MCF 10A (cell line): ENCODE data around the gene GRIP1. TPM values are rescaled to one million over a fixed set of nuclear protein-coding genes. Genes with fewer than 3 reads are reported as not detected.

Source experiments
- BruUV-seq: library from RNA; stranded (reverse); fragments of 400-500 nt; replicated peaks from 2 replicates; lab custom pipeline; 2021; lab: Mats Ljungman, UMichigan
- CTCF ChIA-PET: fragments of 300-600 bp; sonication (Branson Sonifier 250); formaldehyde crosslinking; extraction: SDS; loops from one replicate; lab custom pipeline; 2021; ENCODE audit warnings: antibody characterized with exemption, inconsistent platforms; lab: Yijun Ruan, JAX
- POLR2A ChIA-PET: fragments of 300-600, 350-650 bp; sonication (Branson Sonifier 250); formaldehyde crosslinking; extraction: SDS; loops from one replicate; lab custom pipeline; 2020; ENCODE audit warnings: antibody characterized with exemption, inconsistent platforms; lab: Yijun Ruan, JAX
- DNase-seq: peaks from one replicate; pipeline ENCODE4 v3.0.0-alpha.2; 2018; ENCODE audit not compliant: unreplicated experiment
- H3K27ac Mint-ChIP-seq: one replicate; pipeline ENCODE4 v1.8.0; 2022; ENCODE audit warnings: mild to moderate bottlenecking, low read depth, mixed read lengths; ENCODE audit not compliant: unreplicated experiment
- H3K27me3 Mint-ChIP-seq: one replicate; pipeline ENCODE4 v1.8.0; 2022; ENCODE audit warnings: mixed read lengths; ENCODE audit not compliant: insufficient read depth, unreplicated experiment
- H3K36me3 Mint-ChIP-seq: one replicate; pipeline ENCODE4 v1.8.0; 2022; ENCODE audit warnings: mild to moderate bottlenecking, moderate library complexity, mixed read lengths; ENCODE audit not compliant: insufficient read depth, unreplicated experiment
- H3K4me1 Mint-ChIP-seq: one replicate; pipeline ENCODE4 v1.8.0; 2022; ENCODE audit warnings: mixed read lengths; ENCODE audit not compliant: insufficient read depth, unreplicated experiment
- H3K4me3 Mint-ChIP-seq: one replicate; pipeline ENCODE4 v1.8.0; 2022; ENCODE audit warnings: mild to moderate bottlenecking, moderate library complexity, mixed read lengths; ENCODE audit not compliant: unreplicated experiment
- H3K9me3 Mint-ChIP-seq: one replicate; pipeline ENCODE4 v1.8.0; 2022; ENCODE audit warnings: mixed read lengths; ENCODE audit not compliant: unreplicated experiment
- CTCF ChIP-seq: fragments of 200-600 bp; IDR thresholded peaks from one replicate; pipeline ENCODE4 v1.8.0; 2022; ENCODE audit warnings: antibody characterized with exemption, mild to moderate bottlenecking; ENCODE audit not compliant: unreplicated experiment
- intact Hi-C: fragments of 100-400 bp; cut with micrococcal nuclease; formaldehyde crosslinking; loops from 2 replicates; pipeline ENCODE4 v1.14.1; 2022
- total RNA-seq: library from RNA; stranded (reverse); gene quantifications from 2 replicates; pipeline ENCODE4 v1.2.3, GENCODE V29; 2022

Gene GRIP1
- total RNA-seq, 1 experiment from 2014 or later: 8.2 TPM

GRCh38 chr12:66552716-66553115, 126.2 kb downstream of the GRIP1 start:
- H3K9me3 Mint-ChIP-seq: no peaks in the 10 kb centered on the region
- H3K36me3 Mint-ChIP-seq: no peaks in the 10 kb centered on the region
- H3K27me3 Mint-ChIP-seq: no peaks in the 10 kb centered on the region
- ChIA-PET POLR2A (no interaction called here), CTCF (interaction anchor here (0.6 to 1.0 kb wide), 2 partner anchors 140 to 147 kb away, joined by 4 read pairs; no protein-coding TSS in a partner anchor)
- H3K27ac Mint-ChIP-seq: no peak overlapping the region
- BruUV-seq: no TSS peak
- H3K4me1 Mint-ChIP-seq: no peaks in the 10 kb centered on the region
- no peak for DNase-seq
- H3K4me3 Mint-ChIP-seq: no peak overlapping the region
- intact Hi-C loops: loop anchor here (10.0 kb wide), 1 partner anchor 278 kb away; no protein-coding TSS in a partner anchor
- TF ChIP-seq CTCF: no peak

- H3K27me3 Mint-ChIP-seq: no peaks in the 10 kb centered on the region
- H3K4me3 Mint-ChIP-seq: no peak overlapping the region
- TF ChIP-seq CTCF: no peak
- H3K36me3 Mint-ChIP-seq: no peaks in the 10 kb centered on the region
- intact Hi-C loops: loop anchor here (10.0 kb wide), 1 partner anchor 276 kb away; no protein-coding TSS in a partner anchor
- H3K9me3 Mint-ChIP-seq: no peaks in the 10 kb centered on the region
- POLR2A ChIA-PET: no interaction called here
- CTCF ChIA-PET: interaction anchor here (0.7 kb wide), 1 partner anchor 83 kb away, joined by 6 read pairs; no protein-coding TSS in a partner anchor
- no peak overlapping the region for H3K27ac Mint-ChIP-seq
- no peaks in the 10 kb centered on the region for H3K4me1 Mint-ChIP-seq
- DNase-seq: peak; percentile 14
- BruUV-seq: no TSS peak
Measured at GRCh38 chr12:66550626-66551025, 128.2 kb downstream of the GRIP1 start.

- H3K36me3 Mint-ChIP-seq: no peaks in the 10 kb centered on the region
- POLR2A ChIA-PET: no interaction called here
- no peak for DNase-seq
Measured at GRCh38 chr12:66549050-66549389, 129.9 kb downstream of the GRIP1 start.

More at GRCh38 chr12:66549050-66549389, 129.9 kb downstream of the GRIP1 start:
- Mint-ChIP-seq H3K9me3 (no peaks in the 10 kb centered on the region), H3K27ac (no peak overlapping the region), H3K4me1 (no peaks in the 10 kb centered on the region), H3K4me3 (no peak overlapping the region), H3K27me3 (no peaks in the 10 kb centered on the region)
- no peak for TF ChIP-seq CTCF
- intact Hi-C loops: no loop called here
- CTCF ChIA-PET: interaction anchor here (0.7 kb wide), 1 partner anchor 24 kb away, joined by 4 read pairs; no protein-coding TSS in a partner anchor
- no TSS peak for BruUV-seq
